ENCODE data around the gene PRDM16.

GRCh38 chr1:3231826-3232225 lies 162.8 kb downstream of the PRDM16 start:
- TF ChIP-seq CTCF (optimal IDR thresholded peaks at IDR 0.05 in 1 of 3, IDR thresholded peaks at IDR 0.05 in 1 of 3, conservative IDR thresholded peaks at IDR 0.05 in 1 of 3; ENCODE audit: extremely low read depth in 1 of 3, insufficient read depth in 2 of 3, low read length in 3 of 3): no peak
- no peak for TF ChIP-seq EZH2 (IDR thresholded peaks at IDR 0.05; ENCODE audit: low read length)
